ENCODE measurements around the gene ANKS1A. TPM values are rescaled to one million over a fixed set of nuclear protein-coding genes. Genes with fewer than 3 reads are reported as not detected.
"Not testable (repeated sequence)": the region's sequence is repeated elsewhere in the genome, so short reads cannot be mapped to it uniquely, and the experiment has no call there.

The ANKS1A gene
- total RNA-seq, 1 donor from 2014 or later: 13.6 TPM

GRCh38 chr6:34999962-35000361, 110.9 kb downstream of the ANKS1A start:
- ATAC-seq: not testable (repeated sequence)

GRCh38 chr6:35001349-35001748, 112.3 kb downstream of the ANKS1A start:
- ATAC-seq: not testable (repeated sequence)

GRCh38 chr6:35003886-35004530, 115.0 kb downstream of the ANKS1A start:
- not testable (repeated sequence) for ATAC-seq

GRCh38 chr6:35007016-35007415, 118.0 kb downstream of the ANKS1A start:
- ATAC-seq: no peak

GRCh38 chr6:35008858-35009257, 119.8 kb downstream of the ANKS1A start:
- peak; percentile 17 for ATAC-seq

GRCh38 chr6:35011096-35012041, 122.3 kb downstream of the ANKS1A start:
- no peak for ATAC-seq

DNA sequence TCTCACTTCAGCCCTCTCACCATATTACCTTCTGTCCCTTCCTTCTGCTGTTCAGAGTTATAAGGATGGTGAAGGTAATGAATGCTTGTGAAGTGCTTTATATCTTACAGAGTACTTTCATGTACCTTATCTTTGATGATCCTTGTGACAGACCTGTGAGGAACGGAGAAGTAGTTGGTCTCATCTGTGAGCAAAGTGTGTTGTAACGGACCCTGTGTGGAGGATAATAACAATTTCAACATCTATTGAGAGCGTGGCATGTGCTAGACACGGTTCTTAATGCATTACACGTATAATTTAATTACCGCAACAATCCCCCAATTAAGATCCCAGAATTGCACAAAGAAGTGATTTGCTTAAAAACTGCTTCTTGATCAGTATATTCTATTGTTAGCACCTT, 124.6 kb downstream of the ANKS1A start:
- ATAC-seq: no peak

DNA sequence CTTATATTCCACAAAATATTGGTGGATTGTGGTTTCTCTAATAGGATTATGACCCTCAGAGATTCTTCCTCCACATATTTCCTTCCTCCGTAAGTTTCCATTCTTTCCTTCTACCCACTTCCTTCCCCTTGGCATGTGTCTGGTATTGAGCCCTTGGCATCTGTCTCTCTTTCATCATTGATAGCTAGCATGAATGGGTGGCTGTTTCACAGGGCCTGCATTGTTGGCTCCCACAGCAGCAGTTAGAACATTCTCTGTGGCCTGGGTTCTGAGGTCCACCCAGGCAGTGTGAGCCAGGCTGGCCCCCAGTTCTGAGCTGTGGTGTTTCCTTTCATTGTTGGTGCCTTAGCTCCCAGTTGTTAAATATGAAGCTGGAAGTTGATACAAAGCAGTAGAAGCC, 125.3 kb downstream of the ANKS1A start:
- no peak for ATAC-seq

DNA sequence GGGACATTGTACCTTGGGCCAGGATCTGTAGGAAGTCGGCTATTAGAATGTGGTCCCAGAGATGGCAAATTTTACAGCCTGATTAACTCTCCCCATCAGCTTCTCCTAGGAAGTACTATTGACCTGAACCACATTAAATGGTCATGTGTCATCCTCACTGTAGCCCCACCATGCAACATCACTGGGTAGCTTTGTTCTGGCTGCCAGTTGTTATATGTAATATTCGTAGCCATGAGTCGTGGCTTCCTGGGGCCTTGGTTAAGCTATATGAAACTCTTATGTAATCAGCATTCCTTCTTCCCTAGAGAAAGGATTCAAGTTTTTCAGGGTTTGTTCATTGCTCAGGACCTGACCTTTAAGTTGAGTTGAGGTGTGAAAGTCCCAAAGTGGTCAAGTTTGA, 125.7 kb downstream of the ANKS1A start:
- peak; percentile 50 for ATAC-seq

DNA sequence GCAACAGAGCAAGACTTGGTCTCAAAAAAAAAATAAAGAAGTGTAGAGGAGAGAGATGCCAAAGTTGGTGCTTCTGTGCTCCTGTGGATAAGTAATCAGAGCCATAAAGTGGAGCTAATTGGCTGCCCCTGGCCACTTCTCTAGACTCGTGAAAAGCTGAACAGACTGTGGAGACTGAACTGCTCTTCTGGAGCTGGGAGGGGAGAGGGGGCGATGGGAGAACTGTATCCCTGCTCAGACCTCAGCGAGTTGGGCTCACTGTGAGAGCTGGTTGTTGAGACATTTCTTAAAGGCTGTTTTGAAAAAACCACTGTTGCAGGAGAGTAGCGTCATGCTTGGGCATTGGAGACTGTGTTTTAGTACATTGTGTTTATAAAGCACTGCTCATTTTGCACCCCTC, 126.4 kb downstream of the ANKS1A start:
- ATAC-seq: no peak

- ATAC-seq: no peak
These were observed 126.9 kb downstream of the ANKS1A start for GRCh38 chr6:35015996-35016395.

DNA sequence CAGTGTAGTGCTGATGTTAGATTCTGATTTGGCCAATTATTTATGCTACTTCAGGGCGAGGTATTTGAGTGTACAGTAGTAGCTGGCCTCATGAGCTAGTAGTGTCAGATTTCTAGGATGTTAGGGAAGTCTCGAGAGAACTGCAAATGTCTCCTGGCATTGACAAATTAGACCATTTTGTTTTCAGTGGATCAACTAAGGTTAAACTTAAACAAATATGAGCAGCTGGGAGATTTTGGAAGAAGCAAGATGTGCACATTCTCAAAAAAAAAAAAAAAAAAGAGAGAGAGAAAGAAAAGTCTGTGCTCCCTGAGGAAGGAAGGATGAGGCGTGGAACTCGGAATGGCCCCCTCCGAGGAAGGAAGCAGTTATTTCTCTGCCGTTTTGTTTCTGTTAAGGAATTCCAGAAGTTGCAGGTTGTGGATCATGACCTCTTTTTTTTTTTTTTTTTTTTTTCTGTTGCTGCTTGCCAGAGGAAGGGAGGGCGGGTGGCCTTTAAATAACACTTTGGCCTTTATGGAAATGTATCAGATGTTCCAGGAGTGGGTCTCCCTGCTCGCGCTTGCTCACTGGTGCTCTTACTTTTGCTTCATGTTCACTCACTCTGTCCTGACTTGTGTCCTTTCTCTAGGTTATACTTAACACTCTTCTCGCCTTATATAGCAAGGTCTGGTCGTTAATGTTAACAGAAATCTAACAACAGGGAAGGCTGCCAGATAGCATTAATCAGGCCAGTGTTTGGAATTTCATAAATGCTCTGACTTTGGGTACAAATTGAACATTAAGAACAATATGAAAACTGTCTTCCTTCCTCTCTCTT, 127.7 kb downstream of the ANKS1A start:
- ATAC-seq: no peak

- peak; percentile 33 for ATAC-seq
These were observed 128.5 kb downstream of the ANKS1A start for GRCh38 chr6:35017411-35018181.

GRCh38 chr6:35018182-35018519, 129.1 kb downstream of the ANKS1A start:
- ATAC-seq: no peak

DNA sequence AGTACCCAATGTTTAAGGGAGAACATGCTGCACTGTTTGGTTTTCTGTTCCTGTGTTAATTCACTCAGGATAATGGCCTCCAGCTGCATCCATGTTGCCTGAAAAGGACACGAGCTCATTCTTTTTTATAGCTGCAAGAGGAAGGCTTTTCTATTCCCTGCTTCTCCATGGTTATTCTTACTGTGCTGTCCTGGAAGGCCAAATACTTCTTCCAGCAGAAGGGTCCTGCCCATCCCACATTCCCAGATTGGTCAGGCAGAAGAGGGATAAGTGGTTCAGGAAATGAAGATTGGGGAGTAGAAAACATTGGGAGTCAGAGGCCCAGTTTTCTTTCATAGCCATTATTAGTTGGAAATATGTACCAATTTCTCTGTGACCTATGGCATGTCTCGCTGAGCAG, 129.7 kb downstream of the ANKS1A start:
- no peak for ATAC-seq

DNA sequence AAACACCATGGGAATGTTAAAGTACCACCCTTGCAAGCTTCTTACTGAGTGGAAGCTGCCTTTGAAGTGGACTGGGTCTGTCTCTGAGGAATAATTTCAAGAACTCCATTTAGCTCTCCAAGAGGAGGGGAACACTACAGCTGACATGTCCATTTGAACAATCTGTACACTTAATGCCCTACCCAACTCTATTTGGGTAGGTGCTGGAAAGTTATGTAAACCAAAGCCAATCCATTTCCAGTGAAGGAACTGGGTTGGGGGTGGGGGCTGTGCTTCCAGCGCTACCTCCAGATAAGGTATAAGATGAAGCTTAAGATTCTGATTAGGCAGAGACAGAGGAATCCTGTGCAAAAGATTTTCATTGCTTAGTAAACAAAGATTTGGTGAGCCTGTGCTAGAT, 130.1 kb downstream of the ANKS1A start:
- no peak for ATAC-seq

DNA sequence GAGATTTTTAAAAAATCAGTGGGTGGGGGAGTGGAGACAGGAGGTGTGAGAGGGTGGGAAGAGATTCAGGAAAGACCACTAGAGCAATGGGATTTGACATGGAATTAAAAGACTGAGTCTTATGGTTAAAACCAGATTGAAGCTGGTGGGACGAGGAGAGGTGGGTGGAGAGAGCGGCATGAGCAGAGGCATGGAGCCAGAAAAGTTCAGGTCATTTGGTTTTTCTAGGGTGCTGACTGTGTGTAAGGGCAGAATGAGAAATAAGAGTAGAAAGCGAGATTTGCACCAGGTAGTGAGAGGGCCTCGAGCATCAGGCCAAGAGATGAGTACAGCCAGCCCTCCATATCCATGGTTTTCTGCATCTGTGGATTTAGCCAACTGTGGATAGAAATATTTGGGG, 130.8 kb downstream of the ANKS1A start:
- ATAC-seq: no peak

DNA sequence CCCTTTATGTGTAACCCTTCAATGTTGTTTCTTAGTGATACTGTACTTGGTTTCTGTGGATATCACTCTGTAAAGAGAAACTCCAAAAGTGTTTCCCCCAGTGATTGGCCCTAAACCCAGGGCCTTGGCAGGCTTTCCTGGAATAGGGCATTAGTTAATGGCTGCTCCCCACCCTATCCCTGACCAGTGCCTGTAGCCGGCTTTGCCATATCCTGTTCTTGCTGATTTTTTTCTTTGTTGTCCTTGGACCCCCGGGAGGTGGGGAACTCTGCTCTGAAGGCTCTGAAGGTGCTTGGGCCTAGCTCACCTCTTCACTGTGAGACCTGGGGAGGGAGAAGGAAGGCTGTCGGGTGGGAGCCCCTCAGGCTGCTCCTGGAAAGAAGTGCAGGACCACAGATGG, 131.9 kb downstream of the ANKS1A start:
- no peak for ATAC-seq

- no peak for ATAC-seq
These were observed 134.3 kb downstream of the ANKS1A start for GRCh38 chr6:35023091-35024000.

GRCh38 chr6:35024551-35025054, 135.5 kb downstream of the ANKS1A start:
- ATAC-seq: peak; percentile 94
